Hindlimb muscle (tissue), 1 donor: ENCODE data around the gene MFN2. TPM values are rescaled to one million over a fixed set of nuclear protein-coding genes. Genes with fewer than 3 reads are reported as not detected.
"Not testable (repeated sequence)": the region's sequence is repeated elsewhere in the genome, so short reads cannot be mapped to it uniquely, and the experiment has no call there.

Experiments
- DNase-seq: peaks from one replicate; pipeline ENCODE4 v3.0.0-alpha.2; 2013
- polyA plus RNA-seq: library from polyadenylated mRNA; unstranded; fragments of 120-200 nt; gene quantifications from one replicate; pipeline ENCODE4 v1.2.1, GENCODE V29; 2013; ENCODE audit not compliant: insufficient read length

The MFN2 gene
- 64.6 TPM for polyA plus RNA-seq

DNA sequence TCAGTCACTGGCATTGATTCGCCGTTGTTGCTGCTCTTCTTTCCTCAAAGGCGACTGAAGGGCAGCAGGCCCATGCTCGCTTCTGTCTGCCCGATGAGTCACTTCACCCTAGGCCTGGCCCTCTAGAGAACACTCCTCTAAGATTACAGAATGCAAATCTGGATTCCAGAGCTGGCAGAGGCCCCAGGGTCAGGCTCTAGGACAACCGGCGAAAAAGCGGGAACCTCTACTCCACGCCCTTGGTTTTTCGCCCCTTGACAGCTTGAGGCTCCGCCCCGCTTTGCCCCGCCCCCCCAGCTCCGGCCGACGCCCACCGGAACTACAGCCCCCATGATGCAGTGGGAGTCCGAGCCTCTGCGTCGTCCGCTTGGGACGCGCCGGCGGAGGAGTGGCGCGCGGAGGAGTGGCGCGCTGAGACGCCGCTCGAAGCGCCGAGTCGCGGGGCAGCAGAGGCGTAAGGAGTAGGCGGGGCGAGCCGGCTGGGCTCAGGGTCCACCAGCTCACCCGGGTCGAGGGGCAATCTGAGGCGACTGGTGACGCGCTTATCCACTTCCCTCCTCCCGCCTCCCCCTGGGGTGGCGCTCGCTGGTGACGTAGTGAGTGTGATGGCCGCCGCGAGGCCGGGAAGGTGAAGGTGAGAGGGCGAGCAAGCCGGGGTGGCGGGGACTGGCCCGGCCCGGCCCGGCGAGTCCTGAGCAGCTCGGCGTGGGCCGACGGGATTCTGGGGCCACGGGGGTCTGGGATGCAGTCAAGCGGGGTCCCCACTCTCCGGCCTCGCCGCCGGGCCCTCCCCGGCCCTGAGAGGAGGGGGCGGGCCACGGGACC lies at the start of gene MFN2:
MFN2 (plus strand) TSS at position 594 of the 825 bp plus-strand sequence. CDS start 8,725 bp downstream, outside the sequence.
- peak; percentile 97 for DNase-seq

DNA sequence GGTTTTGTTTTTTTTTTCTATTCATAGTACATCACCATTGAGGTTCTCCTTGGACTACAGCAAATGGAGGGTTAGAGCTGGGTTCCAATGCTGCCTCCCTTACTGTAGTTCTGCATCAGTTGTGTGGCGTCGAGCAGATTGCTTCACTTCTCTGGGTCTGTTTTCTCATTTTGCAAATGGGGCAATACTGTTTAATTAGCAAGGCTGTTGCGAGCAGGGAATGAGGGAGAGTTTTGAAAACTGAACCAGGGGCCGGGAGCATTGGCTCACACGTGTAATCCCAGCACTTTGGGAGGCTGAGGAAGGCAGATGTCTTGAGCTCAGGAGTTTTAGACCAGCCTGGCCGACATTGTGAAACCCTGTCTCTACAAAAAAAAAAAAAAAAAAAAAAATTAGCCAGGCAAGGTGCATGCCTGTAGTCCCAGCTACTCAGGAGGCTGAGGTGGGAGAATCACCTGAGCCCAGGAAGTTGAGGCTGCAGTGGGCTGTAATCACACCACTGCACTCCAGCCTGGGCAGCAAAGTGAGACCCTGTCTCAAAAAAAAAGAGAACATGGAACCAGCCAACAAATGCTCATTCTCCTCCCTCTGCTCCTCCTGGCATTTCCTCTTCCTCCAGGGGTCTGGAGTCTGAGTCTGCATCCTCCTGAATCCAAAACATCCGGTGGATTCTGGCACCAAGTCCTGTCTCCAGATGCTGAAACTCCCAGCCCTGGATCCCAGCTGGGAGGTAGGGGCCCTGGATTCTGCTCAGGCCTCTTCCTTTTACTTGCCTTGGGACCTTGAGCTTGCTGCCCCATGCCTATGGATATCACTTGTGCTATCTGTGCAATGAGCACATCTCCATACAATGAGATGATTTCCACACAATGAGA lies 49.4 kb upstream of the MFN2 start:
- peak; percentile 50 for DNase-seq

DNA sequence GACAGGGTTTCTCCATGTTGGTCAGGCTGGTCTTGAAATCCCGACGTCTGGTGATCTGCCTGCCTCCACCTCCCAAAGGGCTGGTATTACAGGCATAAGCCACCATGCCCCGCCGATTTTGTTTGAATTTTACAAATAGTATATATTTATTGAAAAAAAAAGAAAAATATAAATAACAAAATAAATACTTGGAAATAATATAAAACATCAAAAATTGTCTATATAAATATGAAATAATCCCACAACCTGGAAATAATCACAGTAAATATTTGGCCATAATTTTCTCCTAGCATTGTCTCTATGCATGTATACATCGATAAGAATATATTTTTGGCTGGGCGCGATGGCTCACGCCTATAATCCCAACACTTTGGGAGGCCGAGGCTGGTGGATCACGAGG lies 48.4 kb upstream of the MFN2 start:
- DNase-seq: no peak

- peak; percentile 89 for DNase-seq
Measured at GRCh38 chr1:11934302-11935056, 45.8 kb upstream of the MFN2 start, which contains the start of gene PLOD1. Gene PLOD1, plus strand, starts transcription at chr1:11934717. Its CDS starts 63 bp downstream, at chr1:11934780.

GRCh38 chr1:11935057-11935412 lies 45.2 kb upstream of the MFN2 start:
- DNase-seq: no peak

DNA sequence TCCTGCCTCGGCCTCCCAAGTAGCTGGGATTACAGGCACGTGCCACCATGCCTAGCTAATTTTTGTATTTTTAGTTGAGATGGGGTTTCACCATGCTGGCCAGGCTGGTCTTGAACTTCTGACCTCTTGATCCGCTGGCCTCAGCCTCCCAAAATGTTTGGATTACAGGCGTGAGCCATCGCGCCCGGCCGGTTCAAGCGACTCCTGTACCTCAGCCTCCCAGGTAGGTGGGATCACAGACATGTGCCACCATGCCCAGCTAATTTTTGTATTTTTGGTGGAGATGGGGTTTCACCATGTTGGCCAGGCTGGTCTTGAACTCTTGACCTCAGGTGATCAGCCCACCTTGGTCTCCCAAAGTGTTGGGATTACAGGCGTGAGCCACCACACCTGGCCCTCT lies 44.5 kb upstream of the MFN2 start:
- not testable (repeated sequence) for DNase-seq

DNA sequence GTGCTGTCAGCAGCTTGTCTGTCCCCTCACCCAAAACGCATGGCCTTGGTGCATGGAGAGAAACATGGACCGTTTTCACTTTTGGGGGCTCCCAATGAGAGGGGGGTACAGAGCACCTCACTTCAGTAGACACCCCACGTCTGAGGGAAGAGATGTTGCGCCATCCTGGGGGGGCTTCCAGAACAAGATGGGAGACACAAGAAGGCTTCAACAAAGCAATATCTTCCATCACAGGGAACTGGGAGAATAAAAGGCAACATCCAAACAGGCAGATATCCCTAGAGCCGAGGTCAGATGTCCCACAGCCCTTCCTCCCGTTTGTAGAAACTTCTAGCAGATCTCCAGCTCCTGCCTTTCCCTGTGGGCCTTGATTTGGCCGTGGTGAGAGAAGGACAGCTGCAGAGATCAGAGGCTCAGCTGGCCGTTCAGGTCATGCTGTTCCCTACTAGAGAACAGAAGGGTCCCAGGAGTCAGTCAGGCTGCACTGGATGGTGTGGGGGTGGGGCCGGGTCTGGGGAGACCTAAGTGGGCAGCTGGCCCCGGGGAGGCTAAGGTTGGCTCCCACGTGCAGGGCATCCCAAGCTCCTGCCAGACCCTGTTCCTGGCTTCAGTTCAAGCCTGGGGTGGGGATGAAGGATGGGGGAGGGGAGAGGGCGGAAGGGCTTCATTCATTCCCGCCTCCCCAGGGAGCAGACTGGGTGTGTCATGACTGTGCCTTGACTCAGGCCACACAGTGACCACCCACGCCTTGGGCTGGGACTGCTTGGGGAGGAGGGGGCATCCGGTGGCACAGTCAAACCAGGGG lies 41.3 kb upstream of the MFN2 start:
- peak; percentile 58 for DNase-seq

- DNase-seq: not testable (repeated sequence)
Measured at GRCh38 chr1:11939794-11940193, 40.5 kb upstream of the MFN2 start.

DNA sequence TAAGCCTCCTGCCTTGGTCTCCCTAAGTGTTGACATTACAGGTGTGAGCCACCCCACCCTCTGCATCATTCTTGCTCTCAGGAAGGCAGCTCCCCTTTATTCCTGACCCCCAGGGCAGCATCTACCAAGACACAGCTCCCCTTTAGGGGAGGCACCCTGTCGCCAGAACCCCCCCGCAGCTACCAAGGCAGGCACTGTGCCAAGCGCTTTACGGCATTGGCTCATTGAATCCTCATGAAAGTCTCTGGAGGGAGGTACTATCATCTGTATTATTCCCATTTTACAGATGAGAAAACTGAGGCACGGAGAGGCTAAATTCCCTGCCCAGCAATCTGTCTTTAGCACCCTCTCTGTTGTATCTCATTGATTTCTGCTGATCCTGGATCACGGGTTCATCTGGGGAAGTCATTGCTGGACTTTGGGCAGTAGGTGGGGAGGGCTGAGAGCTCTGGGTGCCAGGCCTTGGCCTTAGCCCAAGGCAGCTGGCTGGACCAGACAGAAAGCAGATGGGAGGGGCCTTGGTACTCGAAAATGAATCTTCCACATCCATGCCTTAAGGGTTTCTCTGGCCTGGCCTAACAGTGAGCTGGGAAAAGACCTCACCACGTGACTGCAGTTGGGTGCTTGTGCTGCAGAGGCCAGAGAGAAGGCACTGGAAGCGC lies 39.9 kb upstream of the MFN2 start:
- peak; percentile 80 for DNase-seq

DNA sequence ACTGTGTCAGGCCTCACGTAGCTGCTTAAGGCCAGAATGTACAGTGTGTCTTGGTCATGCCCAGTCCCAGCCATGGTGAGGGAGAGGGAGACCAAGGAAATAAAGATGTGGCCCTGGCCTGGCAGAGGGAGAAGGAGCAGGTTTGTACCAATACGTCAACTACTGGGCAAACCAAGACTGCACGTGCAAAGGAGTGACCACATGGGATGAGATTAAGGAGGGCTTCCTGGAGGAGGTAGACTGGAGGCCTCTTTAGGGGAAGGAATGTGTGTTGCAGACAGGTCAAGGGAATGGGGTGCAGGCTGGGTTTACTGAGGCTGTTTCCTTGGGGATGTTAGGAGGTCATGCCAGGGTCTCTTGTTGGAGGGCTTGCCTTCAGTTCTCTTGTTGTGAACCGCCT lies 38.0 kb upstream of the MFN2 start:
- DNase-seq: no peak

DNA sequence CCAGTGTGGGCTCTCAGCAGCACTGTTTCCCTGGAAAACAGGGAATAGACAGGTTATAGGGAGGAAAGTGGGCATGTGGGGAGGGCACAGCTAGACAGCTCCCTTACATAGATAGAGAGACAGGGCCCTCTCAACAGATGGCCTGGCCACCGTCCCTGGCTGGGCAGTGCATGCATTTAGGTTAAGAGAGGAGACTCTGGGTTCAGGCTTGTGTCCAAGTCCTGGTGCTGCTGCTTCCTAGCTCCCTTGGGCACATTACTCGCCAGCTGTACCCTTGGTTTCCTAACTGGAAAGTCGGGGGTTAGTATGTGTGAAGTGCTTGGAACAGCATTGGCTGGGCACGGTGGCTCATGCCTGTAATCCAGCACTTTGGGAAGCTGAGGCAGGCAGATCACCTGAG lies 36.6 kb upstream of the MFN2 start:
- DNase-seq: no peak

GRCh38 chr1:11944358-11944931 lies 35.8 kb upstream of the MFN2 start:
- peak; percentile 64 for DNase-seq

DNA sequence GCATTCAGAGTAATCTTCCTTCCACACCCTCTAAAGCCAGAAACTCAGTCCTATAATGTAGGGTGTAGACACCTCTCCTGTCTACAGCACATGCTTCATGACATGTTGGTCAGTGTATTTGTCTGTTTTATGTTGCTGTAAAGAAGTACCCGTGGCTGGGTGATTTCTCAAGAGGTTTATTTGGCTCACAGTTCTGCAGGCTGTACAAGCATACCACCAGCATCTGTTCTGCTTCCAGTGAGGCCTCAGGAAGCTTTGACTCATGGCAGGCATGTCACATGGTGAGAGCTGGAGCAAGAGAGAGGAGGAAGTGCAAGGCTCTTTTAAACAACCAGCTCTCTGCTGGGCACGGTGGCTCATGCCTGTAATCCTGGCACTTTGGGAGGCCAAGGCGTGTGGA lies 33.6 kb upstream of the MFN2 start:
- no peak for DNase-seq

DNA sequence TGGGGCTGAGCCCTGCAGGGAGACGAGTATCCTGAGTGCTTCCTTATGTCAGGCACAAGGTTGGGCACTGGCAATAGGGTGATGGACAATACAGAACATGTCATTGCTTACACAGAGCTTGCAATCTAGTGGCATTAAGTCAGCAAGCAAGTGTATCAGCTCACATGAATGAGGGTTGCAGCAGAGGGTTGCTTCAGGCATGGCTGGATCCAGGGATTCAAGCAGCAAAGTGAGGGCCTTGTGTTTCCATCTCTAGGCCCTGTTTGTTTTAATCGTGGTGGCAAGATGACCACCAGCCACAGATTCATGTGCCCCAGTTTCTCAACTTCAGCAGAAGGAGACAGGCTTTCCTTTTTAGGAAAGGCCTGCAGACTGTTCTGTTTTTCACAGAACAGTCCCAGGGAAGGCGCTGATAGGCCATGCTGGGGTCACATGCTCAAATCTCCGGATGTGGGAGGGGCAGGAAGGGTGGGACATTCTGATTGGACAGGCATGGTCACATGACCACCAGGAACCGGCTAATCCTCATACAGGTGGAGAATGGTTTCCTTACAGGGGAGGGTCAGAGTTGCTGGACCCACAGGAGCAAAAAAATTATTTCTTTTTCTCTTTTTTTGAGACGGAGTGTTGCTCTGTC lies 31.3 kb upstream of the MFN2 start:
- DNase-seq: no peak

- no peak for DNase-seq
Measured at GRCh38 chr1:11951901-11952300, 28.3 kb upstream of the MFN2 start.

GRCh38 chr1:11952455-11953109 lies 27.7 kb upstream of the MFN2 start:
- no peak for DNase-seq

DNA sequence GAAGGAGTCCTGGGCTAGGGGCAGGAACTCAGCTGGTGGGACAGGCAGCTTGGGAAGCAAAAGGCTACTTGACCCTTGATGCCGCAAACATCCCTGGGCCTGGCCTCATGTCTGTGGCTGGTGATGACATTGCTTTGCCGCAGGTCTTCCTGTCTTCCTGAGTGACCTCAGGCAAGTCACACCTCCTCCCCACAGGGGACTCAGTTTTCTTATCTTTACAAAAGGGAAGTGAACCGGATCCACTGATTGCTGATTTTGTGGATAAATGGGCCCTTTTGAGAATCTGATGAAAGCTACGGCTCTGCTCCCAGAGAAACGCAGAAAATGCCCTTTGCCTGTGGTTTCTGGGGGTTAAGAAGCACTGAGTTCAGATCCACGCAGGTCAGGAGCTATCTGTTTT lies 25.0 kb upstream of the MFN2 start:
- no peak for DNase-seq

GRCh38 chr1:11957398-11957797 lies 22.8 kb upstream of the MFN2 start:
- no peak for DNase-seq

DNA sequence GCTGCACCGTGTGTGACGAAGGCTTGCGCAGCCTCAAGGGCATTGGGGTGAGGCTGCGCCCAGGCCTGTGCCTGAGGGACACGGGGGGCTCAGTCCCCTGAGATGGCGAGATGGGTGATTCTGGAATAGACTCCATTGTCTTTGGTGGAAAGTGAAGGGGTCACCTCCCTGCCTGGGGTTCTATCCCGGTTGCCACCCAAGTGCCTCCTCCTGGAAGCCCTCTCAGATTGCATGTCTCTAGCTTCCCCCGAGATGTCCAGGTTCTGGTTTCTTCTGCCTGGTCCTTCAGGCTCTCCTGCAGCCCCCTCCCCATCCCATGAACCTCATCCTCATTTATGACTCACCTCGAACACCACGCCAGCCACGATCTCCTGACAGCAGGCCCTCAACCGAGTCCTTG lies 22.3 kb upstream of the MFN2 start:
- DNase-seq: no peak

DNA sequence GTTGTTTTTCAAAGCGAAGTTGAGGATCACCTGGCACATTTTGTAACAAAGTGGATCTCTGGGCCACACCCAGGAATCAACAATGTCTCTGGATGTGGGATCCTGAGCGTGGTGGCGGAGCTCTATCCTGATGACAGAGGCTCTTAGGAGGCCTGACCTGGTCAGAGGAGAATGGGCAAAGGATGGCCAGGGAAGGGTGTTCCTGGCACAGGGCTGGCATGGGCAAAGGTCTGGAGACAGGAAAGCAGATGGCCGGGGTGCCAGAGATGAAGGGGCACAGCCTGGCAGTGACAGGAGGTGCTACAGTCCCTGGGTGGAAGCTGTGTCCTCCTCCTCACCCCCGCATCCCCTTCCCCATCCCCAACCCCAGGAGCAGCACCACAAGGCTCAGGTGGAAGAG lies 20.0 kb upstream of the MFN2 start:
- no peak for DNase-seq
